Loucy (cell line): ENCODE measurements around the gene KDM6A.

Experiments
- H2AFZ ChIP-seq: fragments of 200-600 bp; sonication (generic); 2 replicates; pipeline ENCODE4 v1.6.0; 2016; ENCODE audit warnings: antibody characterized with exemption, mild to moderate bottlenecking, low read length, moderate library complexity
- H3F3A ChIP-seq: fragments of 200-600 bp; 2 replicates; pipeline ENCODE4 v1.6.0; 2016; ENCODE audit warnings: antibody characterized with exemption, low read depth, mild to moderate bottlenecking
- H3K27me3 ChIP-seq: fragments of 200-600 bp; sonication (generic); 2 replicates; pipeline ENCODE4 v1.6.1; 2014; ENCODE audit warnings: low read length, mild to moderate bottlenecking; ENCODE audit not compliant: insufficient read depth, poor library complexity, severe bottlenecking
- H3K36me3 ChIP-seq: fragments of 200-600 bp; sonication (generic); 2 replicates; pipeline ENCODE4 v1.6.1; 2016; ENCODE audit warnings: low read length; ENCODE audit not compliant: insufficient read depth
- H3K4me1 ChIP-seq: fragments of 200-600 bp; sonication (generic); 2 replicates; pipeline ENCODE4 v1.5.1; 2014; ENCODE audit warnings: low read length, mild to moderate bottlenecking; ENCODE audit not compliant: insufficient read depth, poor library complexity, severe bottlenecking
- H3K4me2 ChIP-seq: fragments of 200-600 bp; sonication (generic); 2 replicates; pipeline ENCODE4 v1.6.0; 2014; ENCODE audit warnings: antibody characterized with exemption, low read length, low read depth, mild to moderate bottlenecking; ENCODE audit not compliant: poor library complexity, severe bottlenecking
- H3K4me3 ChIP-seq: fragments of 200-600 bp; sonication (generic); 2 replicates; pipeline ENCODE4 v1.5.1; 2014; ENCODE audit warnings: low read length, mild to moderate bottlenecking, mixed read lengths; ENCODE audit not compliant: poor library complexity, severe bottlenecking
- H3K79me2 ChIP-seq: fragments of 200-600 bp; sonication (generic); 2 replicates; pipeline ENCODE4 v1.6.1; 2014; ENCODE audit warnings: low read length; ENCODE audit not compliant: insufficient read depth
- H3K9ac ChIP-seq: fragments of 200-600 bp; sonication (generic); 2 replicates; pipeline ENCODE4 v1.6.0; 2014; ENCODE audit warnings: mild to moderate bottlenecking, low read depth, low read length, moderate library complexity; ENCODE audit not compliant: poor library complexity, severe bottlenecking
- H3K9me2 ChIP-seq: fragments of 200-600 bp; sonication (generic); replicated peaks from 2 replicates; pipeline ENCODE4 v1.6.1; 2016; ENCODE audit warnings: low read depth, low read length, mixed read lengths
- H3K9me3 ChIP-seq: fragments of 200-600 bp; sonication (generic); 2 replicates; pipeline ENCODE4 v1.6.1; 2014; ENCODE audit warnings: mild to moderate bottlenecking, antibody characterized with exemption, low read length, low read depth; ENCODE audit not compliant: insufficient read depth
- H4K20me1 ChIP-seq: fragments of 200-600 bp; sonication (generic); 2 replicates; pipeline ENCODE4 v1.6.0; 2014; ENCODE audit warnings: antibody characterized with exemption, low read length, mild to moderate bottlenecking; ENCODE audit not compliant: insufficient read depth, poor library complexity, severe bottlenecking
- CTCF ChIP-seq: fragments of 200-600 bp; sonication (generic); conservative IDR thresholded peaks from 2 replicates; pipeline ENCODE4 v1.5.1; 2014; ENCODE audit warnings: mild to moderate bottlenecking, antibody characterized with exemption, low read length
- EZH2phosphoT487 ChIP-seq: fragments of 200-600 bp; IDR thresholded peaks from 2 replicates; pipeline ENCODE4 v1.6.1; 2018; ENCODE audit warnings: antibody characterized with exemption, mild to moderate bottlenecking, moderate library complexity, borderline replicate concordance

KDM6A gene

GRCh38 chrX:45077748-45078424 lies 204.9 kb downstream of the KDM6A start:
- no peak overlapping the region for H3K4me3 ChIP-seq
- H3K9ac ChIP-seq, result no peak overlapping the region
- no peaks in the 10 kb centered on the region for H3K9me2 ChIP-seq
- H3F3A ChIP-seq, result no peaks in the 10 kb centered on the region
- no peak overlapping the region for H2AFZ ChIP-seq
- H3K27me3 ChIP-seq, result no peaks in the 10 kb centered on the region
- H3K9me3 ChIP-seq, result no peaks in the 10 kb centered on the region
- no peak overlapping the region for H3K4me2 ChIP-seq
- H3K36me3 ChIP-seq, result peaks cover 25% of the 10 kb centered on the region; the same call in 1 of the 2 replicates
- H4K20me1 ChIP-seq, result peaks cover 4% of the 10 kb centered on the region
- TF ChIP-seq EZH2phosphoT487 (no peak), CTCF (no peak)
- H3K79me2 ChIP-seq, result no peaks in the 10 kb centered on the region
- H3K4me1 ChIP-seq, result no peaks in the 10 kb centered on the region

- Histone ChIP-seq H3K4me2 (peak overlapping the region; percentile 20), H3K36me3 (peaks cover 33% of the 10 kb centered on the region; the same call in 1 of the 2 replicates), H3K9ac (no peak overlapping the region), H3K79me2 (no peaks in the 10 kb centered on the region), H3K4me1 (peaks cover 5% of the 10 kb centered on the region), H3K4me3 (no peak overlapping the region), H3K9me2 (no peaks in the 10 kb centered on the region), H2AFZ (no peak overlapping the region), H3F3A (no peaks in the 10 kb centered on the region), H3K9me3 (no peaks in the 10 kb centered on the region), H4K20me1 (no peaks in the 10 kb centered on the region), H3K27me3 (no peaks in the 10 kb centered on the region)
- TF ChIP-seq CTCF (no peak), EZH2phosphoT487 (no peak)
Measured at GRCh38 chrX:45083314-45083713, 210.3 kb downstream of the KDM6A start.

GRCh38 chrX:45110494-45110893 lies 237.5 kb downstream of the KDM6A start:
- Histone ChIP-seq H2AFZ (no peak overlapping the region), H3K27me3 (no peaks in the 10 kb centered on the region), H3K9ac (no peak overlapping the region), H3K79me2 (no peaks in the 10 kb centered on the region), H3K4me3 (no peak overlapping the region), H3F3A (no peaks in the 10 kb centered on the region), H3K4me1 (no peaks in the 10 kb centered on the region), H3K9me3 (no peaks in the 10 kb centered on the region), H3K9me2 (no peaks in the 10 kb centered on the region), H3K36me3 (peaks cover 23% of the 10 kb centered on the region; the same call in 1 of the 2 replicates), H3K4me2 (no peak overlapping the region), H4K20me1 (no peaks in the 10 kb centered on the region)
- no peak for TF ChIP-seq CTCF
- no peak for TF ChIP-seq EZH2phosphoT487
